H9 (cell line): ENCODE data around the gene TIMM10. TPM values are rescaled to one million over a fixed set of nuclear protein-coding genes. Genes with fewer than 3 reads are reported as not detected.

Experiments used
- DNase-seq: peaks from one replicate; pipeline ENCODE4 v3.0.0-alpha.2; 2017
- H2AFZ ChIP-seq: one replicate; pipeline ENCODE4 v1.6.1; 2013; ENCODE audit warnings: mild to moderate bottlenecking, low read length, control low read depth, moderate library complexity
- H2AK5ac ChIP-seq: 2 replicates; pipeline ENCODE4 v1.6.1; 2013; ENCODE audit warnings: low read length, control low read depth, mixed read lengths; ENCODE audit not compliant: insufficient read length
- H2BK120ac ChIP-seq: one replicate; pipeline ENCODE4 v1.6.1; 2013; ENCODE audit warnings: low read depth, mild to moderate bottlenecking, low read length, control low read depth, inconsistent platforms; ENCODE audit not compliant: poor library complexity, severe bottlenecking
- H2BK12ac ChIP-seq: 2 replicates; pipeline ENCODE4 v1.6.1; 2013; ENCODE audit warnings: low read length, control low read depth, mixed read lengths, low read depth; ENCODE audit not compliant: insufficient read length
- H2BK15ac ChIP-seq: 2 replicates; pipeline ENCODE4 v1.6.1; 2013; ENCODE audit warnings: low read depth, low read length, control low read depth
- H2BK20ac ChIP-seq: one replicate; pipeline ENCODE4 v1.6.1; 2013; ENCODE audit warnings: low read depth, mild to moderate bottlenecking, low read length, control low read depth, inconsistent platforms; ENCODE audit not compliant: poor library complexity, severe bottlenecking
- H2BK5ac ChIP-seq: 2 replicates; pipeline ENCODE4 v1.6.1; 2013; ENCODE audit warnings: low read length, control low read depth, mixed read lengths; ENCODE audit not compliant: insufficient read length
- H3K14ac ChIP-seq: 2 replicates; pipeline ENCODE4 v1.6.1; 2013; ENCODE audit warnings: low read length, control low read depth; ENCODE audit not compliant: insufficient read depth
- H3K18ac ChIP-seq: 2 replicates; pipeline ENCODE4 v1.6.1; 2013; ENCODE audit warnings: low read depth, mild to moderate bottlenecking, mixed read lengths, low read length, control low read depth; ENCODE audit not compliant: insufficient read length
- H3K23ac ChIP-seq: 2 replicates; pipeline ENCODE4 v1.6.1; 2013; ENCODE audit warnings: low read length, control low read depth, mixed read lengths, low read depth; ENCODE audit not compliant: insufficient read length
- H3K23me2 ChIP-seq: 2 replicates; pipeline ENCODE4 v1.6.1; 2013; ENCODE audit warnings: low read depth, mild to moderate bottlenecking, mixed read lengths, low read length, control low read depth; ENCODE audit not compliant: insufficient read length, poor library complexity, severe bottlenecking
- H3K27ac ChIP-seq: 2 replicates; pipeline ENCODE4 v1.5.1; 2013; ENCODE audit warnings: low read length, control low read depth, mixed read lengths, low read depth; ENCODE audit not compliant: insufficient read length
- H3K27me3 ChIP-seq: 2 replicates; pipeline ENCODE4 v1.6.1; 2013; ENCODE audit warnings: low read length, control low read depth, inconsistent platforms; ENCODE audit not compliant: insufficient read depth
- H3K4ac ChIP-seq: 2 replicates; pipeline ENCODE4 v1.6.1; 2013; ENCODE audit warnings: low read depth, mild to moderate bottlenecking, control low read depth, inconsistent platforms, low read length, moderate library complexity
- H3K4me1 ChIP-seq: 2 replicates; pipeline ENCODE4 v1.6.1; 2013; ENCODE audit warnings: low read length, control low read depth, inconsistent platforms; ENCODE audit not compliant: insufficient read depth
- H3K4me2 ChIP-seq: 2 replicates; pipeline ENCODE4 v1.6.1; 2013; ENCODE audit warnings: low read length, control low read depth, mixed read lengths; ENCODE audit not compliant: insufficient read length, insufficient read depth
- H3K56ac ChIP-seq: 2 replicates; pipeline ENCODE4 v1.6.1; 2013; ENCODE audit warnings: low read depth, mild to moderate bottlenecking, mixed read lengths, low read length, control low read depth; ENCODE audit not compliant: insufficient read length
- H3K79me1 ChIP-seq: 2 replicates; pipeline ENCODE4 v1.6.1; 2013; ENCODE audit warnings: low read depth, mild to moderate bottlenecking, moderate library complexity, low read length, control low read depth, inconsistent platforms; ENCODE audit not compliant: insufficient read depth, poor library complexity, severe bottlenecking
- H3K79me2 ChIP-seq: 2 replicates; pipeline ENCODE4 v1.6.1; 2013; ENCODE audit warnings: low read length, control low read depth, inconsistent platforms; ENCODE audit not compliant: insufficient read depth
- H3K9ac ChIP-seq: 2 replicates; pipeline ENCODE4 v1.6.1; 2013; ENCODE audit warnings: low read length, control low read depth, mixed read lengths; ENCODE audit not compliant: insufficient read length; ENCODE audit errors: extremely low read depth
- H3K9me3 ChIP-seq: one replicate; pipeline ENCODE4 v1.6.1; 2013; ENCODE audit warnings: low read depth, low read length, inconsistent platforms; ENCODE audit not compliant: control insufficient read depth
- H3T11ph ChIP-seq: one replicate; pipeline ENCODE4 v1.6.1; 2013; ENCODE audit warnings: mild to moderate bottlenecking, low read length, control low read depth, inconsistent platforms
- H4K20me1 ChIP-seq: one replicate; pipeline ENCODE4 v1.6.1; 2013; ENCODE audit not compliant: control insufficient read depth, insufficient read length, insufficient read depth
- H4K5ac ChIP-seq: 2 replicates; pipeline ENCODE4 v1.6.1; 2013; ENCODE audit warnings: low read depth, mild to moderate bottlenecking, mixed read lengths, low read length, control low read depth; ENCODE audit not compliant: insufficient read length
- H4K8ac ChIP-seq: replicated peaks from 2 replicates; pipeline ENCODE4 v1.6.1; 2013; ENCODE audit warnings: low read length, control low read depth, mixed read lengths, low read depth; ENCODE audit not compliant: insufficient read length
- H4K91ac ChIP-seq: 2 replicates; pipeline ENCODE4 v1.6.1; 2013; ENCODE audit warnings: low read depth, mild to moderate bottlenecking, moderate library complexity, mixed read lengths, low read length, control low read depth; ENCODE audit not compliant: insufficient read length
- H3K27ac Mint-ChIP-seq, 3 experiments: 2 replicates in 2 of 3; 3 replicates in 1 of 3; pipeline ENCODE4 v1.8.0; 2020 to 2021; ENCODE audit warnings: mixed read lengths in 3 of 3, mild to moderate bottlenecking in 1 of 3, moderate library complexity in 1 of 3
- H3K27me3 Mint-ChIP-seq: 2 replicates; pipeline ENCODE4 v1.8.0; 2021; ENCODE audit warnings: low read depth, mild to moderate bottlenecking, moderate library complexity, mixed read lengths
- H3K36me3 Mint-ChIP-seq, 3 experiments: 2 replicates in 2 of 3; 3 replicates in 1 of 3; pipeline ENCODE4 v1.8.0; 2020 to 2021; ENCODE audit warnings: low read depth in 3 of 3, mixed read lengths in 3 of 3; ENCODE audit not compliant: insufficient read depth in 1 of 3
- H3K4me1 Mint-ChIP-seq, 2 experiments: 2 replicates each; pipeline ENCODE4 v1.8.0; 2020; ENCODE audit warnings: mixed read lengths in 2 of 2
- H3K4me3 Mint-ChIP-seq, 2 experiments: 2 replicates in 1 of 2; 3 replicates in 1 of 2; pipeline ENCODE4 v1.8.0; 2020 to 2021; ENCODE audit warnings: mild to moderate bottlenecking in 2 of 2, mixed read lengths in 2 of 2, moderate library complexity in 1 of 2
- H3K9me3 Mint-ChIP-seq, 2 experiments: 2 replicates in 1 of 2; 3 replicates in 1 of 2; pipeline ENCODE4 v1.8.0; 2020; ENCODE audit warnings: mild to moderate bottlenecking in 2 of 2, mixed read lengths in 2 of 2, moderate library complexity in 1 of 2
- CTCF ChIP-seq: fragments of 200-600 bp; sonication (generic); conservative IDR thresholded peaks from 3 replicates; pipeline ENCODE4 v1.8.0; 2021; ENCODE audit warnings: antibody characterized with exemption, mild to moderate bottlenecking
- WGBS: extraction: QIAGEN DNeasy Blood & Tissue Kit; methylation state at CpG from one replicate; pipeline ENCODE4 v1.1.7; 2013; ENCODE audit warnings: missing lambda C conversion rate, low lambda C conversion rate, mixed read lengths; ENCODE audit not compliant: insufficient read length; ENCODE audit errors: extremely low coverage; 5-methylcytosine and 5-hydroxymethylcytosine counted together
- total RNA-seq: library from RNA; stranded (reverse); gene quantifications from 2 replicates; pipeline ENCODE4 v1.2.1, GENCODE V29; 2021

Gene TIMM10
- total RNA-seq, 1 experiment from 2014 or later: 130 TPM

GRCh38 chr11:57567515-57568329 lies 37.2 kb upstream of the TIMM10 start, which contains the start of gene UBE2L6:
Gene UBE2L6, minus strand, starts transcription at chr11:57567672. Its CDS starts 61 bp downstream, at chr11:57567611.
- TF ChIP-seq CTCF: no peak; the same call in 2 of the 3 replicates
- Mint-ChIP-seq H3K9me3 (no peaks in the 10 kb centered on the region), H3K27me3 (peaks cover 15% of the 10 kb centered on the region), H3K27ac (peak within 1 kb of the TSS; percentile 85 to 93 (median 91)), H3K36me3 (no peaks in the 10 kb centered on the region; a peak in 1 of 7 replicates), H3K4me3 (peak within 1 kb of the TSS; percentile 86 to 98), H3K4me1 (peaks cover 27 to 30% of the 10 kb centered on the region in 2 experiments)
- Histone ChIP-seq H4K8ac (no peak within 1 kb of the TSS), H4K20me1 (no peaks in the 10 kb centered on the region), H3K27ac (no peak within 1 kb of the TSS), H3K27me3 (no peaks in the 10 kb centered on the region; the same call in 1 of the 2 replicates), H3K79me2 (no peaks in the 10 kb centered on the region), H2BK12ac (no peak within 1 kb of the TSS), H3K9ac (peak within 1 kb of the TSS; percentile 82), H3K4ac (no peak within 1 kb of the TSS), H3K4me1 (no peaks in the 10 kb centered on the region; the same call in 1 of the 2 replicates), H2AK5ac (no peak within 1 kb of the TSS), H2AFZ (no peak within 1 kb of the TSS), H3K4me2 (peak within 1 kb of the TSS; percentile 82), H3K9me3 (no peaks in the 10 kb centered on the region), H3T11ph (no peak within 1 kb of the TSS), H3K23me2 (peaks cover 8% of the 10 kb centered on the region), H4K5ac (no peak within 1 kb of the TSS), H2BK15ac (no peak within 1 kb of the TSS), H2BK20ac (no peak within 1 kb of the TSS), H3K56ac (no peak within 1 kb of the TSS), H3K18ac (peak within 1 kb of the TSS; percentile 96), H2BK5ac (no peak within 1 kb of the TSS), H3K23ac (no peak within 1 kb of the TSS), H4K91ac (no peak within 1 kb of the TSS), H3K79me1 (no peaks in the 10 kb centered on the region), H2BK120ac (no peak within 1 kb of the TSS), H3K14ac (peak within 1 kb of the TSS; percentile 98)
- whole genome bisulfite sequencing: no CpG with 5 or more reads among the region's 92 CpGs
- peak; percentile 53 for DNase-seq
